Astrocyte of the cerebellum (primary cell): ENCODE data around the gene PHF21A.

Source experiments
- DNase-seq: peaks from one replicate; pipeline ENCODE4 v3.0.0-alpha.2; 2011; ENCODE audit warnings: low read depth
- H3K4me3 ChIP-seq: 2 replicates; pipeline ENCODE4 v1.5.1; 2011; ENCODE audit warnings: mild to moderate bottlenecking, low read depth, low read length, moderate library complexity
- CTCF ChIP-seq: IDR thresholded peaks from 2 replicates; pipeline ENCODE4 v1.5.1; 2012; ENCODE audit warnings: low read length, low read depth, moderate library complexity, mild to moderate bottlenecking; ENCODE audit errors: missing control alignments
- in situ Hi-C: cut with HindIII; loops from 2 replicates; pipeline ENCODE4 v1.10.0; 2017; ENCODE audit warnings: low sequenced_read_pairs

PHF21A gene

GRCh38 chr11:46133119-46133518 is 11.9 kb upstream of the PHF21A start:
- TF ChIP-seq CTCF, result no peak
- DNase-seq, result no peak
- no peak overlapping the region for H3K4me3 ChIP-seq
- in situ Hi-C loops, result no loop called here

DNA sequence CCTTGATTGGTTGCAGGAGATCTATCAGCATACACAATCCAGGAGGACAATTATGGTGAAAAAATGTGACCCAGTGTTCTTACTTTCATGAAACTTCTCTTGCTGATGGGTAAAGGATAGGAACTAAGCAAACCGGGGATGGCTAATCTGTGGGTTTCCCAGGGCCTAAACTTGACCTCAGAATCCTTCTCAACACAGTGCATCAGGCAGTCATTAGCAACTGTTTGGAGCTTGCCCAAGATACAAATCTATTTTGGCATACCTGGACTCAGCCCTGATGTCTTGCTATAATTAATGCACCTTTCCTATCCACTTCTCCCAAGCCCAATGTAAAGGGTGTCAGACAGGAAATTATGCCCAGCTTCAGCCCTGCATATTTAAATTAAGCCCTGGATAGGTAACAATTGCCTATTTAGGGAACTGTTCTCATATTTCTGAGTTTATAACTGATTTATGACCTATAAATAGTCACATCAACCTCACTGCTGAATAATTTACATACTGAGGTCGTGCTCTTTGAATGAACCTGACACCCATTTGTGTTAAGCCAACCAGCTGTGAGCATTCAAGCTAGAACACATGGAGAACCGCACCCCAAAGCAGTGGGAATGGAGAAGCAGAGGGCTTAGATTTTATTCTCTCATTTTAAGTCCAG is 9.2 kb upstream of the PHF21A start:
- H3K4me3 ChIP-seq, result no peak overlapping the region
- in situ Hi-C loops, result no loop called here
- DNase-seq, result no peak
- TF ChIP-seq CTCF, result no peak

GRCh38 chr11:46129133-46129532 is 7.9 kb upstream of the PHF21A start:
- in situ Hi-C loops, result no loop called here
- TF ChIP-seq CTCF, result no peak

GRCh38 chr11:46127150-46127638 is 5.9 kb upstream of the PHF21A start:
- H3K4me3 ChIP-seq, result no peak overlapping the region

More at GRCh38 chr11:46129133-46129532, 7.9 kb upstream of the PHF21A start:
- DNase-seq, result no peak
- H3K4me3 ChIP-seq, result no peak overlapping the region

GRCh38 chr11:46125284-46125683 is 4.0 kb upstream of the PHF21A start:
- in situ Hi-C loops, result no loop called here
- no peak overlapping the region for H3K4me3 ChIP-seq
- TF ChIP-seq CTCF, result no peak
- no peak for DNase-seq

More at GRCh38 chr11:46127150-46127638, 5.9 kb upstream of the PHF21A start:
- in situ Hi-C loops, result no loop called here
- peak; percentile 51 for TF ChIP-seq CTCF
- DNase-seq, result no peak

- DNase-seq, result no peak
- no peak for TF ChIP-seq CTCF
- no peak overlapping the region for H3K4me3 ChIP-seq
- in situ Hi-C loops, result no loop called here
Observed at GRCh38 chr11:46122945-46123715, 1.9 kb upstream of the PHF21A start.
